ENCODE data around the gene ANO3. TPM values are rescaled to one million over a fixed set of nuclear protein-coding genes. Genes with fewer than 3 reads are reported as not detected.

ANO3 gene
- total RNA-seq, 1 experiment from 2014 or later = not detected

- Histone ChIP-seq H3K9me3 (ENCODE audit: low read length) (no peaks in the 10 kb centered on the region; the same call in 1 of the 2 replicates), H3K9me2 (replicated peaks; ENCODE audit: insufficient read depth, low read length) (no peaks in the 10 kb centered on the region)
Measured at GRCh38 chr11:26478710-26479109, 146.8 kb downstream of the ANO3 start.

DNA sequence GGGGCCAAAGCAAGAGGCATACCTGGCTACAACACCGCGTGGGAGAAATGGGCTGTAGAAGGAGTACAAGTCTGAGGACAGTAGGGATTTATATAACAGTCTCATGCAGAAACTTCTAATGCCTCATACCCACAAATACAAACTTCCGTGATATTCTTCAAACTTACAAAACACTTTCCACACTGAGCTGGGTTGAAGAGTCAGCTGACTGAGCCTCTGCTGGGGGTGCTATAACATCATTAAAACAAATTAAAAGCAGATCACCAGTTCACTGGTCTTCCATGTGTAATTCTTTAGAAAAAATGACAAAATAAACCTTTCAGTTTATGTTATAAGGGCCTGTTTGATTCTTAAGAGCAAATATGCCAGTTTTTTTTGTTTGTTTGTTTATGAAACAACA is 148.1 kb downstream of the ANO3 start:
- Histone ChIP-seq H3K4me1 (ENCODE audit: low read length) (no peaks in the 10 kb centered on the region), H4K20me1 (ENCODE audit: insufficient read depth, low read depth, low read length) (no peaks in the 10 kb centered on the region), H2AFZ (ENCODE audit: low read length) (no peak overlapping the region), H3K27me3 (ENCODE audit: low read length) (no peaks in the 10 kb centered on the region), H3K36me3 (ENCODE audit: insufficient read depth, low read length) (no peaks in the 10 kb centered on the region), H3K9me2 (replicated peaks; ENCODE audit: insufficient read depth, low read length) (no peaks in the 10 kb centered on the region), H3K9me3 (ENCODE audit: low read length) (no peaks in the 10 kb centered on the region; the same call in 1 of the 2 replicates), H3K27ac (ENCODE audit: low read length) (no peak overlapping the region), H3K9ac (ENCODE audit: low read length) (no peak overlapping the region), H3K79me2 (ENCODE audit: low read length) (no peaks in the 10 kb centered on the region), H3K4me3 (ENCODE audit: low read length) (no peak overlapping the region), H3K4me2 (ENCODE audit: low read depth, low read length, poor library complexity, severe bottlenecking) (no peak overlapping the region)
- no peak for DNase-seq

More at GRCh38 chr11:26478710-26479109, 146.8 kb downstream of the ANO3 start:
- Histone ChIP-seq H3K4me1 (ENCODE audit: low read length) (no peaks in the 10 kb centered on the region), H3K4me3 (ENCODE audit: low read length) (no peak overlapping the region), H3K4me2 (ENCODE audit: low read depth, low read length, poor library complexity, severe bottlenecking) (no peak overlapping the region), H4K20me1 (ENCODE audit: insufficient read depth, low read depth, low read length) (no peaks in the 10 kb centered on the region), H3K36me3 (ENCODE audit: insufficient read depth, low read length) (no peaks in the 10 kb centered on the region), H3K27me3 (ENCODE audit: low read length) (no peaks in the 10 kb centered on the region), H3K9ac (ENCODE audit: low read length) (no peak overlapping the region), H3K27ac (ENCODE audit: low read length) (no peak overlapping the region), H3K79me2 (ENCODE audit: low read length) (no peaks in the 10 kb centered on the region), H2AFZ (ENCODE audit: low read length) (no peak overlapping the region)
- no peak for DNase-seq

- no peaks in the 10 kb centered on the region for H3K79me2 ChIP-seq (ENCODE audit: low read length)
- no peak overlapping the region for H3K4me3 ChIP-seq (ENCODE audit: low read length)
- H3K9me3 ChIP-seq (ENCODE audit: low read length) = no peaks in the 10 kb centered on the region; the same call in 1 of the 2 replicates
- H3K27ac ChIP-seq (ENCODE audit: low read length) = no peak overlapping the region
- no peaks in the 10 kb centered on the region for H3K4me1 ChIP-seq (ENCODE audit: low read length)
- no peaks in the 10 kb centered on the region for H4K20me1 ChIP-seq (ENCODE audit: insufficient read depth, low read depth, low read length)
- no peak overlapping the region for H3K4me2 ChIP-seq (ENCODE audit: low read depth, low read length, poor library complexity, severe bottlenecking)
- H3K27me3 ChIP-seq (ENCODE audit: low read length) = no peaks in the 10 kb centered on the region
- no peak overlapping the region for H2AFZ ChIP-seq (ENCODE audit: low read length)
- no peak for DNase-seq
- H3K36me3 ChIP-seq (ENCODE audit: insufficient read depth, low read length) = no peaks in the 10 kb centered on the region
- H3K9me2 ChIP-seq (replicated peaks; ENCODE audit: insufficient read depth, low read length) = no peaks in the 10 kb centered on the region
- H3K9ac ChIP-seq (ENCODE audit: low read length) = no peak overlapping the region
Measured at GRCh38 chr11:26483108-26483507, 151.2 kb downstream of the ANO3 start.

- Histone ChIP-seq H2AFZ (ENCODE audit: low read length) (no peak overlapping the region), H3K4me1 (ENCODE audit: low read length) (no peaks in the 10 kb centered on the region), H3K9ac (ENCODE audit: low read length) (no peak overlapping the region), H4K20me1 (ENCODE audit: insufficient read depth, low read depth, low read length) (no peaks in the 10 kb centered on the region), H3K27ac (ENCODE audit: low read length) (no peak overlapping the region), H3K36me3 (ENCODE audit: insufficient read depth, low read length) (no peaks in the 10 kb centered on the region), H3K27me3 (ENCODE audit: low read length) (no peaks in the 10 kb centered on the region), H3K9me2 (replicated peaks; ENCODE audit: insufficient read depth, low read length) (no peaks in the 10 kb centered on the region), H3K4me2 (ENCODE audit: low read depth, low read length, poor library complexity, severe bottlenecking) (no peak overlapping the region), H3K79me2 (ENCODE audit: low read length) (no peaks in the 10 kb centered on the region), H3K4me3 (ENCODE audit: low read length) (no peak overlapping the region), H3K9me3 (ENCODE audit: low read length) (no peaks in the 10 kb centered on the region)
- DNase-seq = no peak
Measured at GRCh38 chr11:26490546-26490945, 158.6 kb downstream of the ANO3 start.

- H2AFZ ChIP-seq (ENCODE audit: low read length) = no peak overlapping the region
- H3K27me3 ChIP-seq (ENCODE audit: low read length) = no peaks in the 10 kb centered on the region
Measured at GRCh38 chr11:26493616-26494015, 161.7 kb downstream of the ANO3 start.

GRCh38 chr11:26507229-26507628 is 175.3 kb downstream of the ANO3 start:
- no peak overlapping the region for H2AFZ ChIP-seq (ENCODE audit: low read length)
- H3K4me2 ChIP-seq (ENCODE audit: low read depth, low read length, poor library complexity, severe bottlenecking) = no peak overlapping the region
- H3K9ac ChIP-seq (ENCODE audit: low read length) = no peak overlapping the region
- H3K36me3 ChIP-seq (ENCODE audit: insufficient read depth, low read length) = no peaks in the 10 kb centered on the region
- no peak overlapping the region for H3K4me3 ChIP-seq (ENCODE audit: low read length)
- H3K9me2 ChIP-seq (replicated peaks; ENCODE audit: insufficient read depth, low read length) = no peaks in the 10 kb centered on the region
- H3K27ac ChIP-seq (ENCODE audit: low read length) = no peak overlapping the region
- no peaks in the 10 kb centered on the region for H3K4me1 ChIP-seq (ENCODE audit: low read length)
- no peaks in the 10 kb centered on the region for H4K20me1 ChIP-seq (ENCODE audit: insufficient read depth, low read depth, low read length)
- H3K79me2 ChIP-seq (ENCODE audit: low read length) = no peaks in the 10 kb centered on the region
- DNase-seq = no peak
- H3K9me3 ChIP-seq (ENCODE audit: low read length) = no peaks in the 10 kb centered on the region
- H3K27me3 ChIP-seq (ENCODE audit: low read length) = no peaks in the 10 kb centered on the region

More at GRCh38 chr11:26493616-26494015, 161.7 kb downstream of the ANO3 start:
- Histone ChIP-seq H3K27ac (ENCODE audit: low read length) (no peak overlapping the region), H3K4me1 (ENCODE audit: low read length) (no peaks in the 10 kb centered on the region), H3K4me2 (ENCODE audit: low read depth, low read length, poor library complexity, severe bottlenecking) (no peak overlapping the region), H3K4me3 (ENCODE audit: low read length) (no peak overlapping the region), H3K9me2 (replicated peaks; ENCODE audit: insufficient read depth, low read length) (no peaks in the 10 kb centered on the region), H3K9ac (ENCODE audit: low read length) (no peak overlapping the region), H3K9me3 (ENCODE audit: low read length) (no peaks in the 10 kb centered on the region), H3K36me3 (ENCODE audit: insufficient read depth, low read length) (no peaks in the 10 kb centered on the region), H4K20me1 (ENCODE audit: insufficient read depth, low read depth, low read length) (no peaks in the 10 kb centered on the region), H3K79me2 (ENCODE audit: low read length) (no peaks in the 10 kb centered on the region)
- no peak for DNase-seq

- H3K27ac ChIP-seq (ENCODE audit: low read length) = no peak overlapping the region
- H3K36me3 ChIP-seq (ENCODE audit: insufficient read depth, low read length) = no peaks in the 10 kb centered on the region
- H3K4me3 ChIP-seq (ENCODE audit: low read length) = no peak overlapping the region
- H3K9me2 ChIP-seq (replicated peaks; ENCODE audit: insufficient read depth, low read length) = no peaks in the 10 kb centered on the region
- H3K79me2 ChIP-seq (ENCODE audit: low read length) = no peaks in the 10 kb centered on the region
- no peak overlapping the region for H3K9ac ChIP-seq (ENCODE audit: low read length)
- no peaks in the 10 kb centered on the region for H3K27me3 ChIP-seq (ENCODE audit: low read length)
- H2AFZ ChIP-seq (ENCODE audit: low read length) = no peak overlapping the region
- H4K20me1 ChIP-seq (ENCODE audit: insufficient read depth, low read depth, low read length) = no peaks in the 10 kb centered on the region
- H3K9me3 ChIP-seq (ENCODE audit: low read length) = no peaks in the 10 kb centered on the region
- H3K4me2 ChIP-seq (ENCODE audit: low read depth, low read length, poor library complexity, severe bottlenecking) = no peak overlapping the region
- no peak for DNase-seq
- no peaks in the 10 kb centered on the region for H3K4me1 ChIP-seq (ENCODE audit: low read length)
Measured at GRCh38 chr11:26510164-26510563, 178.2 kb downstream of the ANO3 start.

DNA sequence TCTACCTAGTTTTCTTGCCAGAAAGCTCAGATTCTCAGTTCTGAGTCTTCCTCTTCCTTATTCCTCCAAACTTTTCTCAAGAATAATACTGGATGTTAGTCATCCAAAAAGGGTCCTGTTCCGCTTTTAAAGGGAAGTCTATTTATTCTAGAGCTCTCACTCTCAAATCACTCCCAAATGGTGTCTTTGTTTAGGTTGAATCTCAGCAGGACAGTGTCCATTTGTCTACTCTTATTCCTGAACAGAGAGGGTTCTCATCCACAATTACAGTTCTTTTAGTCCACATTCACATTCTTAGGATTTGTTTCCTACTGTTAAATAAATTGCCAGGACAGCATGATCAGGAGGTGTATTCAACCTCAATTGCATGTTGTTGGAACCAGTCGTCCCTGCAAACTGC is 178.8 kb downstream of the ANO3 start:
- Histone ChIP-seq H3K79me2 (ENCODE audit: low read length) (no peaks in the 10 kb centered on the region), H2AFZ (ENCODE audit: low read length) (no peak overlapping the region), H3K9me3 (ENCODE audit: low read length) (no peaks in the 10 kb centered on the region), H3K4me3 (ENCODE audit: low read length) (no peak overlapping the region), H3K27ac (ENCODE audit: low read length) (no peak overlapping the region), H3K27me3 (ENCODE audit: low read length) (no peaks in the 10 kb centered on the region), H3K4me2 (ENCODE audit: low read depth, low read length, poor library complexity, severe bottlenecking) (no peak overlapping the region), H3K36me3 (ENCODE audit: insufficient read depth, low read length) (no peaks in the 10 kb centered on the region), H3K4me1 (ENCODE audit: low read length) (no peaks in the 10 kb centered on the region), H3K9me2 (replicated peaks; ENCODE audit: insufficient read depth, low read length) (no peaks in the 10 kb centered on the region), H3K9ac (ENCODE audit: low read length) (no peak overlapping the region), H4K20me1 (ENCODE audit: insufficient read depth, low read depth, low read length) (no peaks in the 10 kb centered on the region)
- no peak for DNase-seq

DNA sequence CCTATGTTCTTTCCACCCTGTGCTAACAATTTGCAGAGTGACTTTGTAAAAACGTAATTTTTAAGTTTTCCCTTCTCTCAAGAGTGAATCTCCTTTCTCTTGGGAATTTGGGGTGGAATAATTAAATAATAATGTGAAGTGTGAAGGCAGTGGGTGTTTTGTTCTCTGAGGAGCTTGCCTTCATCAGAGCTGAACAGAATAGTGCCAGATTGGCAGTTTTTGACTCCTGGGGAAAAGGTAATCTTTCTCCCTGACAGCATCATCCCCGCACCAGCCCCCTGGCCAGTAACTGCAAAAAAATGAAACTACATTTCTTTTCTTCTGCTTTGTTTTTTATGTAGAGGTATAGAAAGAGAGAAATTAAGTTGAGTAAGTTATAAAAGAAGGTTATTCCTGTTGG is 180.3 kb downstream of the ANO3 start:
- H2AFZ ChIP-seq (ENCODE audit: low read length) = no peak overlapping the region

More for the DNA sequence above, 180.3 kb downstream of the ANO3 start:
- Histone ChIP-seq H3K4me1 (ENCODE audit: low read length) (no peaks in the 10 kb centered on the region), H4K20me1 (ENCODE audit: insufficient read depth, low read depth, low read length) (no peaks in the 10 kb centered on the region), H3K27ac (ENCODE audit: low read length) (no peak overlapping the region), H3K79me2 (ENCODE audit: low read length) (no peaks in the 10 kb centered on the region), H3K36me3 (ENCODE audit: insufficient read depth, low read length) (no peaks in the 10 kb centered on the region), H3K9ac (ENCODE audit: low read length) (no peak overlapping the region), H3K27me3 (ENCODE audit: low read length) (no peaks in the 10 kb centered on the region), H3K9me2 (replicated peaks; ENCODE audit: insufficient read depth, low read length) (no peaks in the 10 kb centered on the region), H3K9me3 (ENCODE audit: low read length) (no peaks in the 10 kb centered on the region), H3K4me3 (ENCODE audit: low read length) (no peak overlapping the region), H3K4me2 (ENCODE audit: low read depth, low read length, poor library complexity, severe bottlenecking) (no peak overlapping the region)
- DNase-seq = no peak

Measured in Karpas-422 (cell line).